Stimulated activated naive CD8-positive, alpha-beta T cell treated with anti-CD3 and anti-CD28 coated beads, Interleukin-15, amount 100 ng/mL, for 72 hours (primary cell): ENCODE results near the gene RPL12.
A peak's percentile ranks its signal among the peaks of the same experiment; 100 is the strongest.
"Not testable (repeated sequence)": the region's sequence is repeated elsewhere in the genome, so short reads cannot be mapped to it uniquely, and the experiment has no call there.

ENCODE experiments used
- ATAC-seq: fragments of 150-1000 bp; cut with Tn5 transposase; 2 replicates; pipeline ENCODE4 v1.10.0; 2021; ENCODE audit warnings: mild to moderate bottlenecking, moderate library complexity
- DNase-seq, 2 donors: peaks; one replicate each; pipeline ENCODE4 v3.0.0; 2021 to 2022
- H3K27ac Mint-ChIP-seq, 2 donors: one replicate each; pipeline ENCODE4 v1.8.0; 2022; ENCODE audit warnings: mild to moderate bottlenecking in 2 of 2, mixed read lengths in 2 of 2, moderate library complexity in 2 of 2
- H3K27me3 Mint-ChIP-seq: one replicate; pipeline ENCODE4 v1.8.0; 2022; ENCODE audit warnings: mixed read lengths
- H3K4me1 Mint-ChIP-seq: one replicate; pipeline ENCODE4 v1.8.0; 2022; ENCODE audit warnings: mild to moderate bottlenecking, mixed read lengths
- H3K4me3 Mint-ChIP-seq, 2 donors: one replicate each; pipeline ENCODE4 v1.8.0; 2022; ENCODE audit warnings: mild to moderate bottlenecking in 2 of 2, mixed read lengths in 2 of 2, moderate library complexity in 1 of 2
- H3K9me3 Mint-ChIP-seq, 2 donors: one replicate each; pipeline ENCODE4 v1.8.0; 2022; ENCODE audit warnings: mixed read lengths in 2 of 2

The RPL12 gene

DNA sequence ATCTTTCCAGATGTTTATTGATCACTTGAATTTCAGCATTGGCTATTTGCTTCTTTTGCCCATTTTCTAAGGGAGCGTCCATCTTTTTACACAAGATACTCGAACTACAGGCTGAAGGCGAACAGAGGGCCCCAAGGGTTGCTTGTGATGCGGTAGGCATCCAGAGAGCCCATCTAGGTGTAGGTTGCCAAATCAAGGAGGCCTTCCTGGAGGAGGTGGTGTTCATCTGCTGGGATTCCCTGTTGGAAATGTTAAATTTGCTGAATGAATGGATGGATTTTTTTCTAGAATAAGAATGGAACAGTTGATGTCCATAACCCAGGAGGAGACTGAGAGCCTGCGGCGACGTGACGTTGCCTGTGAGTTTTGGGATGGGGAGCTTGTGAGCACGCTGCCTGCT, 31.5 kb upstream of the RPL12 start:
- Mint-ChIP-seq H3K4me3 (no peak overlapping the region), H3K27me3 (no peaks in the 10 kb centered on the region), H3K27ac (peak overlapping the region in 1 of 2 donors; percentile 20), H3K9me3 (no peaks in the 10 kb centered on the region), H3K4me1 (no peaks in the 10 kb centered on the region)
- DNase-seq (no peak), ATAC-seq (no peak)

DNA sequence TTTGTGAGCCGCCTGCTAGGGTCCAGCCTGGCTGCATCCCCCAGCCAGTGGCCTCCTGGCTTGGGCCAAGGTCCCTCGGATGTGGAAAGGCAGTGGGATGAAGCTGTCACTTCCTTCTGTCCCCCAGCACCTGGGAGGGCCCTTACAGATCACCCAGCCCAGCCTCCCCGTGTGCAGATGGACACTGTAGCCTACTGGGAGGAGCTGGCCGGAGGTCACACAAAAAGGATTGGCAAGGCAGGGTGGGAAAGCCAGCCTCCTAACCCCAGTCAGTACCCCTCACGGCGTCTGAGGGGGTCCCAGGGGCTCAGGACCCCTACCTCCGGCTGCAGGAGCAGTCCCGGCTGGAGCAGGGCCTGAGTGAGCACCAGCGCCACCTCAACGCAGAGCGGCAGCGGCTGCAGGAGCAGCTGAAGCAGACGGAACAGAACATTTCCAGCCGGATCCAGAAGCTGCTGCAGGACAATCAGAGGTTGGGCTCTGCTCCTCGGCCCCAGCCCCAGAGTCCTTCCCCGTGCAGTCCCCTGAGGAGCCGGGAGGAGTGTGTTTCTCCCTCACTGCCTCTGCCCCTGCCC, 28.4 kb upstream of the RPL12 start:
- Mint-ChIP-seq H3K27ac (peak overlapping the region in 1 of 2 donors; percentile 48), H3K4me1 (no peaks in the 10 kb centered on the region), H3K27me3 (no peaks in the 10 kb centered on the region), H3K9me3 (no peaks in the 10 kb centered on the region), H3K4me3 (no peak overlapping the region)
- DNase-seq (no peak), ATAC-seq (no peak)

DNA sequence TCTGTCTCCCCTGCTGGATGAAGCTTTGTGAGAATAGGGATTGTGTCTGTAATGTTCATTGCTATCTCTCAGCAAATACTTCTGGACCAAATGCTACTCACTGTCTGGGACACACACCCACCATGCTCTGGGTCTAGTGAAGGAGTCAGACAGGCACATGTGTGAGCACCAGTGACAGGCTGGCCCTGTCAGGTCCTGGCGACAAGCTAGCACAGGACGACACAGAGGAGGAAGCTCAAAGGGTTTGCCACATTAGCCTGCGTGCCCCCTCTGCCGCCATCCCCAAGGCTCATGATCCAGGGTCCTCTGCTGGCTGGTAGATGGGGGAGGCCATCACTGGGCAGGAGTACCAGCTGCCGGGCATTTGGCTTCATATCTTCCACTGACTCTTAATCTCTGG, 23.4 kb upstream of the RPL12 start:
- DNase-seq: no peak
- no peak for ATAC-seq
- Mint-ChIP-seq H3K4me3 (no peak overlapping the region), H3K9me3 (no peaks in the 10 kb centered on the region), H3K4me1 (no peaks in the 10 kb centered on the region), H3K27me3 (no peaks in the 10 kb centered on the region), H3K27ac (peak overlapping the region in 1 of 2 donors; percentile 43)

DNA sequence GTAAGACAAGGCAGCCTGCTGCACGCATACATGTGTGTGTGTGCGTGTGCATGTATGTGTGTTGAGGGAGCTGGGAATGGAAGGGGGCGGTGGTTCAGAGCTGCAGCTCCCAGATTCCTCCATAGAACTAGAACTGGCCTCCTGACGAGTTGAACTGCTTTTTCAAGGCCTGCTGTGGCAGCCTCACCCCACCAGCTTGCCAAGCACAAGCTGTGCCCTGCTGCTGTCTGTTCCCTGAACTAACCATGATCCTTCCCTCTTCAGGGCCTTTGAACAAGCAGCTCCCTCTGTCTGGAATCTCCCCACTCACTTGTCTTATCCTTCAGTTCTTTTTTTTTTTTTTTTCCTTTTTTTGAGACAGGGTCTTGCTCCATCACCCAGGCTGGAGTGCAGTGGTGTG, 22.7 kb upstream of the RPL12 start:
- DNase-seq (no peak), ATAC-seq (no peak)
- Mint-ChIP-seq H3K27ac (peak overlapping the region in 1 of 2 donors; percentile 19), H3K27me3 (no peaks in the 10 kb centered on the region), H3K4me1 (no peaks in the 10 kb centered on the region), H3K9me3 (no peaks in the 10 kb centered on the region), H3K4me3 (no peak overlapping the region)

DNA sequence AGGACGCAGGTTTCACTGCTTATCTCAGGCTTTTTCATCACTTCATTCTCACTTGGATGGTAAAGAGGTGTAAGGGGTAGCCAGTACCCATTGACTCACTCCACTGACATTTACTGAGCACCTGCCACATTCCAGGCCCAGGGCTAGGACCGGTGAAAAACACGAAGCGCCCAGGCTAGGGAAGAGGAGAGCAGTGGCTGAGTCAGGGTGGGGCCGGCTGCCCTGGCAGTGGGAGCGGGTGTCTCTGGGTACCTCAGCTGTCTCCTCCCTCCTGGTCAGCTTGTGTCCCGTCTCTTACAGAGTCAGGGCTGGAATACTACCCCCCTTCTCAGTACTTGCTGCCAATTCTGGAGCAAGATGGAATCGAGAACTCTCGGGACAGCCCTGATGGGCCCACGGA, 22.3 kb upstream of the RPL12 start:
- Mint-ChIP-seq H3K4me1 (no peaks in the 10 kb centered on the region), H3K9me3 (no peaks in the 10 kb centered on the region), H3K27ac (no peak overlapping the region), H3K27me3 (no peaks in the 10 kb centered on the region), H3K4me3 (no peak overlapping the region)
- DNase-seq (no peak), ATAC-seq (no peak)

DNA sequence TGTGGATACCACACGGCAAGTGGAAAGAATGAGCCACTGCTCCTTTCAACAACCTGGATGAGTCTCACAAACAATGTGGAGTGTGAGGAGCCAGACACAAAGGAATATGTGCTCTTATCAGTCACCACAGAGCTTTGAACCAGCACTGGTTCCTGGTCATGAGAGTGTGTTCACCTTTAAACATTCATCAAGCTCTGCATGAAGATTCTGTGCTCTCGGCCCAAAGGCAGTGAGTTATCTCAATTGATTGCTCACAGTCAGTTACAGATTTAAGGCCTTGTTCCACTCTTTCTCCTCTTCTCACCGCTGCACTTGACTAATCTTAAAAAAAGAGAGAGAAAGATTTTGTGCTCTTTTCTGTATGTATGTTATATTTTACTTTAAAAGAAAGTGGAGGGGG, 19.5 kb upstream of the RPL12 start:
- no peaks in the 10 kb centered on the region for H3K9me3 Mint-ChIP-seq
- ATAC-seq (no peak), DNase-seq (no peak)
- H3K27ac Mint-ChIP-seq: no peak overlapping the region
- H3K4me1 Mint-ChIP-seq: no peaks in the 10 kb centered on the region
- H3K4me3 Mint-ChIP-seq: no peak overlapping the region
- H3K27me3 Mint-ChIP-seq: no peaks in the 10 kb centered on the region

DNA sequence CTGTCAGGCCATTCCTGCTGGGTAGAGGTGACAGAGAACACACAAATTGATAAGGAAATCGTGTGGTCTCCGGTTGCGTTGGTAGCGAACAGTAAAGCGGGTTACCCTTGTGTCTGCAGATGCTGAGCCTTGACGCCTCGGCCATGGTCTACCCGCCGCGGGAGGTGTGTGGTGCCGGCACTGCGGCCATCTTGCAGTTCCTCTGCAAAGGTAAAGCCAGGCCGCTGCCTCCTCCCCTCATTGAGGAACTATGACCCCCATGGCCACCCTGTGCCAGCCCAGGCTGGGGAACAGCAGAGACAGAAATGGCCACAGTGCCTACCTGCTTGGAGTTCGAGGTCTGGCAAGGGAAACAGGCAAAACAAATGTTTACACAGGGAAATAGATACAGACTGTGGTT, 16.4 kb upstream of the RPL12 start:
- ATAC-seq (no peak), DNase-seq (no peak)
- H3K4me1 Mint-ChIP-seq: no peaks in the 10 kb centered on the region
- H3K9me3 Mint-ChIP-seq: no peaks in the 10 kb centered on the region
- H3K4me3 Mint-ChIP-seq: no peak overlapping the region
- H3K27me3 Mint-ChIP-seq: no peaks in the 10 kb centered on the region
- peak overlapping the region; percentile 27 to 42 for H3K27ac Mint-ChIP-seq

DNA sequence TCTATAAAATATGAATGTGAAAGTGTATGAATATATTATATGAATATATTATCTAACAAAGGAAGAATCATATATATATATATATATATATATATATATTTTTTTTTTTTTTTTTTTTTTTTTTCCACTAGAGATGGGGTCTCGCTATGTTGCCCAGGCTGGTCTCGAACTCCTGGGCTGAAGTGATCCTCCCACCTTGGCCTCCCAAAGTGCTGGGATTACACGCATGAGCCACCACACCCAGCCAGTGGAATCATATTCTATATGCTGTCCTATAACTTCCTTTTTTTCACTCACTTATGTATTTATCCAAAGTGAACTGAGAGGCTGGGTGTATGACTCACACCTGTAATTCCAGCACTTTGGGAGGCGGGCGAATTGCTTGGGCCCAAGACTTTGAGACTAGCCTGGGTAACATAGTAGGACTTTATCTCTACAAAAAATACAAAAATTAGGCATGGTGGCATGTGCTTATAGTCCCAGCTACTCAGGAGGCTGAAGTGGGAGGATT, 15.3 kb upstream of the RPL12 start:
- H3K4me1 Mint-ChIP-seq, ATAC-seq, H3K27ac Mint-ChIP-seq, H3K27me3 Mint-ChIP-seq, DNase-seq, H3K9me3 Mint-ChIP-seq, H3K4me3 Mint-ChIP-seq: not testable (repeated sequence)

DNA sequence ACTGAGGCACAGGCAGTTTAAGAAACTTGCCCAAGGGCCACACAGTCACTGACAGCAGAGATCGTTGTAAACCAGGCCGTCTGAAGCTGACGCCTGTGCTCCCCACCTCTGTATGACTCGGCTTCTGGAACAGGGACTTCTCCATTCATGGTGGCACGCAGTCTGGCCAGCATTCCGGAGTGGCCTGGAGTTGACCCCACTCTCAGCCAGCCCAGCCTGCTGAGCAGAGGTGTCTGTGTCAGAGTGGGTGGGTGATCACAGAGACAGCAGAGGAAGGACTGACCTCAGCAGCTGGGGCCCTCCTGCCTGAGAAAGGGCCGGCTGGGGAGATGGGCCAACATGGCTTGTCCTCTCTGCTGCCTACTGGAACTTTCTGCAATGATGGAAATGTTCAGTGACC, 12.7 kb upstream of the RPL12 start:
- Mint-ChIP-seq H3K9me3 (no peaks in the 10 kb centered on the region), H3K27me3 (no peaks in the 10 kb centered on the region), H3K27ac (no peak overlapping the region), H3K4me3 (no peak overlapping the region), H3K4me1 (no peaks in the 10 kb centered on the region)
- ATAC-seq: no peak
- no peak for DNase-seq

DNA sequence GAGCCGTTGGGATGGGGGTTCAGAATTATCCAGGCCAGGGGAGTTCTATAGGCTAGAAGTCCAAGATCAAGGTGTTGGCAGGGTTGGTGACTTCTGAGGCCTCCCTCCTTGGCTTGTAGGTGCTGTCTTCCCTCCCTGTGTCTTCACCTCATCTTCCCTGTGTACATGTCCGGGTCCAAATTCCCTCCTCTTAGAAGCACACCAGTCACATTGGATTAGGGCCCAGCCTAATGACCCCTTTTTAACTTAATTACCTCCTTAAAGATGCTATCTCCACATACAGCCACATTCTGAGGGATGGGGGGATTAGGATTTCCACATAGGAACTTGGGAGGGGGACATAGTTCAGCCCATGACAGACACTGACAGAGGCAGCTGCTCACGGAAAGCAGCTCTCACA, 12.2 kb upstream of the RPL12 start:
- H3K27me3 Mint-ChIP-seq: no peaks in the 10 kb centered on the region
- no peaks in the 10 kb centered on the region for H3K9me3 Mint-ChIP-seq
- H3K4me3 Mint-ChIP-seq: no peak overlapping the region
- H3K27ac Mint-ChIP-seq: no peak overlapping the region
- H3K4me1 Mint-ChIP-seq: no peaks in the 10 kb centered on the region
- no peak for DNase-seq
- no peak for ATAC-seq

DNA sequence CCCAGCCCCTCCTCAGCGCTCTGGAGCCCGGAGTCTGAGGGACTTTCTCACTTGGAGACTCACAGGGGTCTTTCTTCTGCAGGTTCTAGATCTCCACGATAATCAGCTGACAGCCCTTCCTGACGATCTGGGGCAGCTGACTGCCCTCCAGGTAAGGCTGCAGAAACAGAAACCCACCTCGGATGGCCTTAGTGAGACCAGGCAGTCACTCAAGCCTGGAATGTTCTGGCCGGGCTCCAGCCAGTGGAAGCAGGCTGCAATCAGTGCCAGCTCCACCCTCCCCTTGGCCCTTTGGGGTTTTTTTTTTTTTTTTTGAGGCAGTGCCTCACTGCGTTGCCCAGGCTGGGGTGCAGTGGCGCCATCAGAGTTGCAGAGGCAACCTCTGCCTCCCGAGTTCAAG, 7.7 kb upstream of the RPL12 start:
- Mint-ChIP-seq H3K27me3 (no peaks in the 10 kb centered on the region), H3K4me1 (peaks cover 6% of the 10 kb centered on the region), H3K4me3 (no peak overlapping the region), H3K9me3 (no peaks in the 10 kb centered on the region), H3K27ac (no peak overlapping the region)
- ATAC-seq (no peak), DNase-seq (no peak)

DNA sequence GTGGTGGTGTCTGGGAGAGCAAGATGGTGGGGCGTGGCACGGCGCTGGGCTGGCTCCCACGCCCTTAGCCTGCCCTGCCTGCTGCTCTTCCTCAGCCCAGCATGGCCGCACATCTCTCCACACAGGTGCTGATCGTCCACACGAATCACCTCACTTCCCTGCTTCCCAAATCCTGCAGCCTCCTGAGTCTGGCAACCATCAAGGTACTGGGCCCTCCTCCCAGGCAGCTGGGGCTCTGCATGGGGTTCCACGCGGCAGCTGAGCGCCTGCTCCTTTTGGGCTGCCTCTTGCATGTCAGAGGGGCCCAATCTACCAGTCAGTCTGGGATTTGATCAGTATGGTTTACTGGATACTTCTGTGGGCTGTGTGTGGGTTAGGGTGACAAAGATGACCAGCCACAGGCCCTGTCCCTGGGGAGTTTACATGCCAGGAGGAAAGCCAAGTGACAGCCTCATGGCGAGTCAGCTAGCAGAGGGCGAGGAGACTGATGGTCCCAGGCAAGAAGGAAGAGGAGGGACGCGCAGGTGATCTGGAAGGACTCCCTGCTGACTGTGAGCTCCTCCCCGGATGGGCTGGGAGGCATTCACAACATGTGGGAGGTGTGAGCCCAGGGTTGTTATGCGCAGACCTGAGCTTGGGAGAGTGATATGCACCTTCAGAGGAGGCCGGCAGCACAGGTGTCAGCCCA, 6.1 kb upstream of the RPL12 start:
- Mint-ChIP-seq H3K27ac (peak overlapping the region in 1 of 2 donors; percentile 75), H3K27me3 (no peaks in the 10 kb centered on the region), H3K4me3 (no peak overlapping the region), H3K9me3 (no peaks in the 10 kb centered on the region), H3K4me1 (peaks cover 19% of the 10 kb centered on the region)
- DNase-seq: no peak
- ATAC-seq: no peak

DNA sequence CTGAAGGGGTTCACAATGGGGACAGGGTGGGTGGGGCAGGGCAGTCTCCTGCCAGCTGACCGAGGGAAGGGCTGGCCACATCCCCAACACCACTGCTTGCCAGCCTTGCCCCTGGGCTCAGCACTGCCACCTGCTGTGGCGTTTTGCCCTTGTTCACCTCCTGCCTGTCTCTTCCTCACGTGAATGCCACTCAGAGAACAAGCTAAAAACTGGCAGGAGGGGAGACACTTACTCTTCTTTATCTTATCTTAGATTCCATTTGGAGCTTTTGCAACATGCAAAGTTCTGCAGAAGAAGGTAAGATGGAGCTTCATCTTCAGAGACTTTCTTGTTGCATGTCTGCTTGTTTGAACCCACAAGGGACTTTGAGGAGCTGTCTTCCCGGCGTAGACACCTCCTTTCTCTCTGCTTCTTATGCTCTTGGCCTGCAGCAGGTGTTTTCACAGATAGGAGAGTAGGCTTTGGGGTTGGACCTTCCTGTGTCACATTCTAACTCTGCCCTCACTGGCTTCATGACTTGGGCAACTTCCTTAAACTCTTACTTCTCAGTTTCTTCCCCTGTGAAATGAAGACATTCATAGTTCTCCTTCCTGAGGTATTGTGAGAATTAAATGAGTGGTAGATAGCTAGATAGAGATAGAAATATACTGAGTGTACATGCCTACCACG, 4.3 kb upstream of the RPL12 start:
- no peaks in the 10 kb centered on the region for H3K27me3 Mint-ChIP-seq
- H3K27ac Mint-ChIP-seq: no peak overlapping the region
- no peaks in the 10 kb centered on the region for H3K9me3 Mint-ChIP-seq
- ATAC-seq (no peak), DNase-seq (no peak)
- H3K4me3 Mint-ChIP-seq: no peak overlapping the region
- H3K4me1 Mint-ChIP-seq: peaks cover 26% of the 10 kb centered on the region

DNA sequence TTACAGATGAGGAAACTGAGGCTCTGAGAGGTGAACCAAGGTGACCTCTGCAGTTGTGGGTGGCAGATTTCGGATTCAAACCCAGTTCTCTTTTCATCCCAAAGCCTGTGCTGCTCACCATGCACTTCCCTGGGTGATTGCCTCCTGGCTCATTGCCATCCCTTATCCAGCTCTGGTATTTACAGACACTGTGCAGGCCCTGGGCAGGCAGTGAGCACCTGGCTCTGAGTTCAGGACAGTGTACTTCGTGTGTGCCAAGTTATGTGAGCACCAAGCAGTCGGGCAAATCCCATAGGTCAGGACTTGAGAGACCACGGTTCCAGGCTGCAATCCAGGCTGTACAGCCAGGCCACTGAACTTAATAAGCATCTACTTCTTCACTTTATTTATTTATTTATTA, 1.5 kb upstream of the RPL12 start:
- DNase-seq (no peak), ATAC-seq (no peak)
- peaks cover 54% of the 10 kb centered on the region for H3K4me1 Mint-ChIP-seq
- H3K27me3 Mint-ChIP-seq: no peaks in the 10 kb centered on the region
- peak overlapping the region; percentile 93 to 95 for H3K4me3 Mint-ChIP-seq
- no peak overlapping the region for H3K27ac Mint-ChIP-seq
- no peaks in the 10 kb centered on the region for H3K9me3 Mint-ChIP-seq

DNA sequence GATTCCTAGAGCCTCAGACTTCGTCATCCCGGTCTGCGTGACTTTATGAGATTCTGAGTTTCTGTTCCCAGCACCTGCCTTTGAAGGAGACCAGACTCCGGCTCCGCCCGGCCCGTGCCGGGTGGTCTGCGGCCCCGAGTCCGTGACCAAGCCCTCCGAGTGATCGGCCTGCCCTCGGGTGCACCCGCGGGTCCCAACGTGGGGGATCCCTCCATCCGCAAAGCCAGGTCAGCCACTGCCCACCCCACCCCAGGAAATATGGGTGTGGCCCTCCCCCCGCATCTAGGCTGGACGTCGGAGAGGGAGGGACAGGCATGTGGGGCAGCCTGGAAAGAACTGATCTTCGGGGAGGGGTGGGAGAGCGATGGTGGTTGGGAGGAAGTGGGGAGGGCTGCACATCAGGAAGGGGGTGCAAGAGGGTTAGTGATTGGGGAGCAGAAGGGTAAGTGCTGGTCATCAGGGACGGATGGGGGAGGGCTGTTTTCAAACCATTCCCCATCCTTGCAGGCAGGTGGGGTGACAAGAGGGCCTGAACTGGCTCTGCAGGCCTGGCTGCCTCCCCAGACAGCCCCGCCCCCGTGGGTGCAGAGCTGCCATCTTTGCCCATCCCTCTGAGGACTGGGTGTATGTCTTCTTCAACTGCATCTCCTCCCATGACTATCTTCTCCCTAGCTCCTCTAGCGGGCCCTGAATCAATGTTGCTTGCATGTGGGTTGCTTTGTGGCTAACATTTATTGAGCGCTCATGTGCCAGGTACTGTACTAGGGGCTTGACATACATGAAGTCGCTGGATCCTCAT, 851 bp upstream of the RPL12 start:
- DNase-seq: peak; percentile 44 to 66
- Mint-ChIP-seq H3K9me3 (no peaks in the 10 kb centered on the region), H3K27ac (peak overlapping the region; percentile 99), H3K4me3 (peak overlapping the region; percentile 93 to 95), H3K4me1 (peaks cover 60% of the 10 kb centered on the region), H3K27me3 (no peaks in the 10 kb centered on the region)
- ATAC-seq: peak; percentile 41

DNA sequence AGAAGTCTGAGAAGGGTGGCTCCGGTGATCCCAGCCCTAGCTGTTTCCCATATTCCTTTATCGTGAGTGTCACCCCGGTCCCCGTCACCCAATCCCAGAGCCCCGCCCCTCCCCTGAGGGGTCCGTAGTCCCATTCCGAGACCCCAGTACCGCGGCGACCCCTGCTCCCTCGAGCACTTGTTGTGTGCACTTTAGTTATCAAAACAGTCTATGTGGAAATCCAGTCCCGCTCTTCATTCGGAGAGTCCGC, 327 bp upstream of the RPL12 start:
- peak; percentile 2 for ATAC-seq
- peak overlapping the region; percentile 99 for H3K27ac Mint-ChIP-seq
- H3K27me3 Mint-ChIP-seq: no peaks in the 10 kb centered on the region
- H3K4me1 Mint-ChIP-seq: peaks cover 66% of the 10 kb centered on the region
- DNase-seq: no peak
- no peaks in the 10 kb centered on the region for H3K9me3 Mint-ChIP-seq
- H3K4me3 Mint-ChIP-seq: peak overlapping the region; percentile 93 to 95
